Measurements from ENCODE around the gene LIMS1.
"Not testable (repeated sequence)": the region's sequence is repeated elsewhere in the genome, so short reads cannot be mapped to it uniquely, and the experiment has no call there.

The LIMS1 gene, protein sequence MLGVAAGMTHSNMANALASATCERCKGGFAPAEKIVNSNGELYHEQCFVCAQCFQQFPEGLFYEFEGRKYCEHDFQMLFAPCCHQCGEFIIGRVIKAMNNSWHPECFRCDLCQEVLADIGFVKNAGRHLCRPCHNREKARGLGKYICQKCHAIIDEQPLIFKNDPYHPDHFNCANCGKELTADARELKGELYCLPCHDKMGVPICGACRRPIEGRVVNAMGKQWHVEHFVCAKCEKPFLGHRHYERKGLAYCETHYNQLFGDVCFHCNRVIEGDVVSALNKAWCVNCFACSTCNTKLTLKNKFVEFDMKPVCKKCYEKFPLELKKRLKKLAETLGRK

DNA sequence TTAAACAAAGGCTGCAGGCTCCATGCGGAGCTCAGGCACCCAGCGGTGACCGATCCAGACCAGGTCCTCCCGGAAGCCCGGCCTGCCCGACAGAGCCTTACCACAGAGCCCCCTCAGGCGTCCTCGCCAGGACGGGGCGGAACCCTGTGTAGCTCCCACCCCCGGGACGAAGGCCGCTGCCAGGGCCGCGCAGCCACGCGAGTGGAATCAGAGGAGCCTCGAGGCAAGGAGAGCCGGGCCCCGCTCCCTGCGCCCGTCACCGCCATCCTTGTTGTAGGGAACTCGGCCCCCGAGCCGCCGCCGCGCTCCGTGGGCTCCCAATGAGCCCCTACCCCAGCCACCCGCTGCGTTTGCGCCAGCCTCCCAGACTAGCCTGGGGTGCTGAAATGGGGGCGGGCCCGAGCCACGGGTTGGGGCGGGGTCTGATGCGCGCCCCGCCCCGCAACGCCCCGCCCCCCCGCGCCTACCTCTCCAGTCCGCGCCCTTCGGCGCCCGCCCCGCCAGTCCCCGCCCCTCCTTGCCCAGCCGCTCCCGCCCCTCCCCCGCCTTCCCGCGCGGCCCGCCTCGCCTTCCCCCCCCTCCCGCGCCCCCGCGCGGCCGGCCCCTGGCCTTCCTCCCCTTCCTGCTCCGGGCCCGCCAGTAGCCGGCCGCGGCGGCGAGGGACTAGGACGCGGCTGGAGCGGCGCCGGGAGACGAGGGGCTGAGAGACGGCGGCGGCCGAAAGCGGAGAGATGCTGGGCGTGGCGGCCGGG lies at the start of gene LIMS1:
Gene LIMS1, plus strand, starts transcription at position 639 of the 752 bp plus-strand sequence. Its CDS starts 93 bp downstream, at position 732.
- DNase-seq: peak; percentile 96

DNA sequence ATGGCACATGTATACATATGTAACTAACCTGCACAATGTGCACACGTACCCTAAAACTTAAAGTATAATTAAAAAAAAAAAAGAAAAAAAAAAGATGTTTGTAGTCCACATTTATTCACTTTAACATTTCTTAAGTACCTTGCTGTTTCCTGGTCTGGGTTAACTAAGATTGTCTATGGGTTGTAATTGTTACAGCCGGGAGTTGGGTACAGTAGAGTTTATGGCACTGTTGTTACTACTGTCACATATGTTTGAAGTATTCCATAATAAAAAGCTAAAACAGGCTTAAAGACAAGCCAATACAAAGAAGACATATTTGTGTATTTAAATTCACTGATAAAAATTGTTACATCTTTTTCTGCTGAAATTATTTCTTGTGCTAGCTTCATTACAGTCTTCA lies 49.0 kb upstream of the LIMS1 start:
- DNase-seq: no peak

DNA sequence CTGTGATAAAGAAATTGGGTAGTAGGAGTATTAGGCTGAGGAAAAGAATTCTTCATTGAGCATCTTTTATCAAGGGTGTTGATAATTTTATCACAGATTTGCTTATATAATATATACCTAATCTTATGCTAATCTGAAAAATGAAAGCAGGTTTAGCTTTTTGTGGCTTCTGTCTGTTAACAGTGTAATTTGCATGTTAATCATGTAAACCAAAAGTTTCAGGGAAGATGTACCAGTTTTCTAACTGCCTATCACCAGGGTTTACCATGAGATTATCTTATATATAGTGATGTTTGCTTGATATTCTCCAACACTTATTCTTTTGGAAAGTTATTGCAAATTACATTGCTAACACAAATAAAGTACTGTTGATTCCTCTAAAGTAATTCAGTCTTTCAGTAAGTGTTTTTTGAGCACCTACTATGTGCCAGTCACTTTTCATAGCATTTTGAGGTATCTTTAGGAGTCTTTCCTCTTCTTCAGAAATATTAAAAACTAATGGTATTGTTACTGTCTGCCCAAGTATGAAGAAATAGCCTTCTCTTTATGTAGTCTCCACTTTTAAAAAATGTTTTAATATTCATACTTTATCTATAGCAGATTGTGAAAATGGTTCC lies 43.7 kb upstream of the LIMS1 start:
- DNase-seq: no peak

DNA sequence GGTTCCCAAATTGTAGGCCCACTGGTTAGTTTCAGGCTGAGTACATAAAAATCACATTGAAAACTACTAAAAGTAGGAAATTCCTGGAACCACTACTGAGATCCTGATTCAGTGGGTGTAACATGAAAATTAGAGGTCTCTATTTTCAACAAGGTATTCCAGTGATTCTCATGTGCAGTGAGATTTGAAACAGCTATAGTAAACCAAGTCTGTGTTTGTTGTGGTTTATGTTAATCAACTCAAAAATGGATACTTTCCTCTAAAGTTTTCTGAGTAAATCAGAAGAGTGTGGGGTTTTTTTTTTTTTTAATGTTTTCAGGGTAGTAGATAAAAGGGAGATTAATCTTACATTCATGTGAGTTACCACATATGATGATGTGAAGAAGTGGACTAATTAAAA lies 42.4 kb upstream of the LIMS1 start:
- no peak for DNase-seq

DNA sequence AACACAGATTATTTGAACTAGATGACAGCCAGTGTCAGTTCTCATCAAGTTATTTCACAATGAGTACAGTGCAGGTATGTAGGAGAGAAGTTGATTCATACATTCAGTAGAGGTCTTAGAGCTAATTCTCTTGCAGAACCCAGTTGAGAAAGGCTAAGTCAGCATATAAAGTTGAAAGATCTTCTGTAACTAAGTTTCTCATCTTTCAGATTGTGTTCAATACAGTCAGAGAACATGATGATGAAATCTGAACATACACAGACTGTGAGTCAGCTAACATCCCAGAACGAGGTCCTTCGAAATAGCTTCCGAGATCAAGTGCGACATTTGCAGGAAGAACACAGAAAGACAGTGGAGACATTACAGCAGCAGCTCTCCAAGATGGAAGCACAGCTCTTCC lies 41.9 kb upstream of the LIMS1 start:
- DNase-seq: peak; percentile 68

GRCh38 chr2:108496167-108496566 lies 38.1 kb upstream of the LIMS1 start:
- DNase-seq: not testable (repeated sequence)

- DNase-seq: not testable (repeated sequence)
Observed at GRCh38 chr2:108507620-108508019, 26.6 kb upstream of the LIMS1 start.

GRCh38 chr2:108512431-108512830 lies 21.8 kb upstream of the LIMS1 start:
- not testable (repeated sequence) for DNase-seq

DNA sequence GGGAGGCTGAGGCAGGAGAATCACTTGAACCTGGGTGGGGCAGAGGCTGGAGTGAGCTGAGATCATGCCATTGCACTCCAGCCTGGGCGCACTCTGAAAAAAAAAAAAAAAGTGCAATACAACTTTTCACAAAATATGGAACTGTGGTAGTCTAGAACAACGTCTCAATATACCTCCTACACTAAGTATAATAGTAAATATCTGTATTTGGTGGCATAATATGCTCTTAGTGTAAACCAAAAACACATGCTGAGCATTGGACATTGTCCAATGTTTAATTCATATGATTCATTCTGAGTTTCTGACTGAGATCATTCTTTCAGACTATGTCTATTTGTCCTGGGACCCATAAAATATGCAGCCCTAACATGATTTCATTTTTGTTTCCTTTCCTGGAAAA lies 19.8 kb upstream of the LIMS1 start:
- DNase-seq: not testable (repeated sequence)

DNA sequence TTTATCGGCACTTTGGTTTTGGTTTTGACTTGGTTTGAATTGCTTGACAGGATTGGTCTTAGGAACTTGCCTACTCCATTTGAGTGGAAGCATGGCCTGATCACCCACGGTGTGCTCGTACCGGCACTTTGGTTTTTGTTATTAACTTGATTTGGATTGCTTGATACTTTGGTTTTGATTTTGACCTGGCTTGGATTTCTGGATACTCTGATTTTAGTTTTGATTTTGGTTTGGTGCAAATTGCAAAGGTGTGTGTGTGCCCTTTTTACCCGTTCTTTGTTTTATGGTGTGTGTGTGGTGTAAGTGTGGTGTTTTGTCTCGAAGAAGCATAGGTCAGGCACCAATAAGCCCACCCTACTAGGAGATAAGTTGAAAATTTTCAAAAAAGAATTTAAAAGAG lies 9.6 kb upstream of the LIMS1 start:
- not testable (repeated sequence) for DNase-seq

DNA sequence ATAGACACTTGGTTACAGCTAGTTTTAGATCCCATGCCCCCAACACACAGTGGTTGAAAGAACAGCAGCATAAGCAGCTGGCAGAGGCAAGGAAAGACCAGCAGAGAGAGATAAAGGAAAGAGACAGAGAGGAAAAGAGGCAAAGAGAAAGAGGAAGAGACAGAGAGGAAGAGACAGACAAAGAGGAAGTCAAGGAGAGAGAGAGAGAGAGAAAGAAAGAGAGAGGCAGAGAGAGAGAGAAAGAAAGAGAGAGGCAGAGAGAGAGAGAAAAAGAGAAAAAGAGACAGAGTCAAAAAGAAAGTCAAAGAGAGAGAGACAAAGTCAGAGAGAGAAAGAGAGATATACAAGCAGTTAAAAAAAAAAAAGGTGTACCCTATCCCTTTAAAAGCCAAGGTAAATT lies 9.0 kb upstream of the LIMS1 start:
- not testable (repeated sequence) for DNase-seq

DNA sequence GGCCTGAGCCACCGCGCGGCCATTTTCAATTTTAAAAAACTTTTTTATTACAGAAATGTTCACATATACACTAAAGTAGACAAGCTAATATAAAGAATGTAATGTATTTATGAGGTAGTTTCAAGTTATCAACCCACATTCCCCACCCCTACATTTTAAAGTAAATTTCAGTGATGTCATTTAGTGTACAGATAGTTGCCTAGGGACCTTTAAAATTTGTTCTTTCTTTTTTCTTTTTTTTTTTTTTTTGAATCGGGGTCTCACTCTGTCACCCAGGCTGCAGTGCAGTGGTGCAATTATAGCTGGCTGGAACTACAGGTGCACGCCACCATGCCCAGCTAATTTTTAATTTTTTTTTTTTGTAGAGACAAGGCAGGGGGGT lies 2.6 kb upstream of the LIMS1 start:
- DNase-seq: no peak

DNA sequence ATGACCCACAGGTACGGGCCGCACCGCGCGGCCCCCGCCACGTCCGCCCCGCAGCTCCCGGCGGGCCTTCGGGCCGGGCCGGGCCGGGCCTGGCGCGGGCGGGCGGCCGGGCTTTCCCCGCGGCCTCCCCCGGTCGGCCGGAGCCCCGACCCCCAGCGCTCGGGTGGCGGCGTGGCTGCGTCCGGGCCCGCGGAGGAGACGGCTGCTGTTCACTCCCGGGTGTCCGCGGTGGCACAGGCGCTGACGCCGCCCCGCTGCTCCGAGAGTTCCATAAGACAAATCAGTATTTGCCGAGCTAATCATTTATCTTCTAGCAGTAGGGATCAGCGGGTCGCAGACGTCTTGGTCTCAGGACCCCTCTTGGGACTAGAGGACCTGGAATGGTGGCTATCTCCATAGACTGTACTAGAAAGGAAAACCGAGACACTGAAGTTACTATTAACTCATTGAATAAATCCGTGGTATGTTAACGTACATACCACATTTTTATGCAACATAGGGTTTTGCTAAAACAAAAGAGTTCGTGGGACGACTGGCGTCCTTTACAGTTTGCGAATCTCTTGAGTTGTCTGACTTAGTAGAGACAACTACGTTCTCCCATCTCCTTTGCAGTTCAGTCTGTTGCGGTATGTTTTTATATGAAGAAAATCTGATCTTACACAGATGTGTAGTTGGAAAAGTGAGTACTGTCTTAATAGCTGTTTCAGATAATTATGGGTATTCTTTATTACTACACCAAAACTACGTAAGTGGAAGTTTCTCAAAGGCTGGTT lies 500 bp downstream of the LIMS1 start:
- peak; percentile 59 for DNase-seq

DNA sequence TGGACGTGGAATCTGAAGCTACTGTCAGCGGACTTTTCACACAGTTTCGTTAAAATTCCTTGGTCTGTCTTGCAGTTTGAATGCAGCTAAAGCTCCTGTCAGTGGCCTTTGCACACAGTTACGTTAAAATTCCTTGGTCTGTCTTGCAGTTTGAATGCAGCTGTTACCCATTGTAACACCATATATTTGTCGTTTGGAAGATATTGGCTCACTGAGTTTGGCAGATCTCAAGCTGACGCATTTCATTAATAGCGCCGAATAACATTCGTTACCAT lies 1.0 kb downstream of the LIMS1 start:
- no peak for DNase-seq

GRCh38 chr2:108536133-108536780 lies 2.0 kb downstream of the LIMS1 start:
- DNase-seq: peak; percentile 69

GRCh38 chr2:108536911-108537310 lies 2.6 kb downstream of the LIMS1 start:
- no peak for DNase-seq

- peak; percentile 58 for DNase-seq
Observed at GRCh38 chr2:108538000-108538625, 3.8 kb downstream of the LIMS1 start.

GRCh38 chr2:108541451-108541850 lies 7.2 kb downstream of the LIMS1 start:
- no peak for DNase-seq

- no peak for DNase-seq
Observed at GRCh38 chr2:108542071-108542470, 7.8 kb downstream of the LIMS1 start.

- no peak for DNase-seq
Observed at GRCh38 chr2:108547606-108548005, 13.3 kb downstream of the LIMS1 start.

DNA sequence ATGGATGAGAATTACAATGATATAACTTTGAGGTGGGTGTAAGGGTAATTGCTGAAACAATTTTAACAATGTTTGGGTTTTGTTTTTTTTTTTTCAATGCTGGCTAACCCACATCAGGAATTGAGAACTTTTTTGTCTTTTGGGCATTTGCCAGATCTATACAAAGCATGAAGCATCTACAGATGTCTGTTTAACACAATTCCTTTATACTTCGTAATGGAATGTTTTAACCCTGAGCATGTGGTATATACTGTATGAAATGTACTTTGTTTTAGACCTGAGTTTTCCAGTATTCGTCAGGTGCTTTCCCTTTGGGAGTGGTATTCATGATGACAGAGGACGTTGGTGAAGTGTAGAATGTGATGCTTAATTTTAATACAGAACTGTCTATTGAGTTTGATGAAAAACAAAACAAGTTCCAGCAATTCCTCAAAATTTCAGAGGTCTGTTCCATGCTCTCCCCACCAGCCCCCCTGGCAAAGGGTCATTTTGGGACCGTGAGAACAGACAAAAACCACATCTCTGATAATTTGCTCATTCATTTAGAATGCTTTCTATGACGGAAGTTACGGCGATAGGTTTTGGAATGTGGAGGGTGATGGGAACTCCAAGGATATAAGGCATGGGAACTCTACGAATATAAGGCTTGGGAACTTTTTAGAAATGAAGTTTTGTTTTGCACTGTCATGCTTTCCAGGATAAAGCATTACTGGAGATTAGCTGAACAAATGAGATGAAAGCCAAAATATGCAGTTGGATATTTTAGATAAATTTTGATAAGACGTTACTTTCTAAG lies 14.1 kb downstream of the LIMS1 start:
- DNase-seq: no peak

All from islet precursor cell (in vitro differentiated cells).